H1 (cell line): Measurements from ENCODE around the gene PSKH1. TPM values are rescaled to one million over a fixed set of nuclear protein-coding genes. Genes with fewer than 3 reads are reported as not detected.

Experiments used
- CTCF ChIA-PET: fragments of 300-600 bp; sonication (Branson Sonifier 250); formaldehyde crosslinking; loops from one replicate; lab custom pipeline; 2021; ENCODE audit not compliant: partially characterized antibody; lab: Charles Lee
- POLR2A ChIA-PET: fragments of 300-600 bp; sonication (Branson Sonifier 250); formaldehyde crosslinking; loops from one replicate; lab custom pipeline; 2021; ENCODE audit warnings: inconsistent platforms; ENCODE audit not compliant: partially characterized antibody; lab: Charles Lee
- DNase-seq, 2 experiments: peaks; one replicate each; pipeline versions ENCODE4 v3.0.0 to v3.0.0-alpha.2; 2010 to 2022; ENCODE audit warnings: low spot score in 2 of 2, low read depth in 1 of 2, mixed read lengths in 1 of 2
- FAIRE-seq: peaks from 2 replicates; lab custom pipeline; 2011; peaks lifted over from hg19 to GRCh38; lab: Jason Lieb, UNC
- H2AFZ ChIP-seq: 2 replicates; pipeline ENCODE4 v1.8.1; 2012; ENCODE audit warnings: low read length, inconsistent platforms
- H2AK5ac ChIP-seq: 2 replicates; pipeline ENCODE4 v1.6.1; 2013; ENCODE audit warnings: low read depth, low read length
- H2BK120ac ChIP-seq: replicated peaks from 2 replicates; pipeline ENCODE3; 2013; ENCODE audit warnings: low read depth, low read length, inconsistent platforms
- H2BK12ac ChIP-seq: 2 replicates; pipeline ENCODE4 v1.6.1; 2013; ENCODE audit warnings: low read depth, low read length
- H2BK15ac ChIP-seq: 2 replicates; pipeline ENCODE4 v1.6.1; 2013; ENCODE audit warnings: low read length
- H2BK20ac ChIP-seq: 2 replicates; pipeline ENCODE4 v1.6.1; 2013; ENCODE audit warnings: low read length
- H2BK5ac ChIP-seq: 2 replicates; pipeline ENCODE4 v1.6.1; 2013; ENCODE audit warnings: low read depth, low read length
- H3K14ac ChIP-seq: 2 replicates; pipeline ENCODE4 v1.6.1; 2013; ENCODE audit warnings: inconsistent platforms; ENCODE audit not compliant: insufficient read length
- H3K18ac ChIP-seq: 2 replicates; pipeline ENCODE4 v1.6.1; 2013; ENCODE audit warnings: low read length; ENCODE audit errors: extremely low read depth
- H3K23ac ChIP-seq: 2 replicates; pipeline ENCODE4 v1.6.1; 2013; ENCODE audit warnings: inconsistent platforms; ENCODE audit not compliant: insufficient read length
- H3K23me2 ChIP-seq: 2 replicates; pipeline ENCODE4 v1.6.1; 2013; ENCODE audit warnings: low read depth, low read length
- H3K27ac ChIP-seq: 2 replicates; pipeline ENCODE4 v1.6.1; 2011; ENCODE audit warnings: low read depth, low read length, inconsistent platforms
- H3K27me3 ChIP-seq, 4 experiments: replicated peaks in 1 of 4; 1 replicate in 1 of 4; 2 replicates in 3 of 4; pipeline versions ENCODE4 v1.6.1 to v1.8.1; 2011 to 2013; ENCODE audit warnings: low read length in 3 of 4, mild to moderate bottlenecking in 3 of 4, inconsistent platforms in 2 of 4, mixed read lengths in 2 of 4, moderate library complexity in 1 of 4; ENCODE audit not compliant: control insufficient read depth in 3 of 4, insufficient read depth in 3 of 4; ENCODE audit errors: extremely low read depth in 1 of 4
- H3K36me3 ChIP-seq, 4 experiments: 2 replicates each; pipeline versions ENCODE4 v1.6.1 to v1.8.1; 2011 to 2013; ENCODE audit warnings: mild to moderate bottlenecking in 4 of 4, low read length in 3 of 4, moderate library complexity in 2 of 4, control low read depth in 1 of 4, inconsistent platforms in 1 of 4; ENCODE audit not compliant: insufficient read depth in 4 of 4, control insufficient read depth in 2 of 4
- H3K4ac ChIP-seq: replicated peaks from 2 replicates; pipeline ENCODE3; 2013; ENCODE audit warnings: low read length, low read depth, mixed read lengths, inconsistent platforms; ENCODE audit not compliant: insufficient read length
- H3K4me1 ChIP-seq, 4 experiments: replicated peaks in 1 of 4; 1 replicate in 1 of 4; 2 replicates in 3 of 4; pipeline versions ENCODE4 v1.6.1 to v1.8.1; 2011 to 2013; ENCODE audit warnings: low read length in 3 of 4, inconsistent platforms in 2 of 4, mixed read lengths in 1 of 4; ENCODE audit not compliant: insufficient read depth in 4 of 4, control insufficient read depth in 3 of 4
- H3K4me2 ChIP-seq, 2 experiments: 2 replicates each; pipeline versions ENCODE4 v1.6.1 to v1.8.1; 2011 to 2013; ENCODE audit warnings: low read depth in 2 of 2, low read length in 2 of 2, control low read depth in 1 of 2, inconsistent platforms in 1 of 2, mild to moderate bottlenecking in 1 of 2; ENCODE audit not compliant: insufficient read depth in 1 of 2
- H3K4me3 ChIP-seq, 4 experiments: fragments of 200-600, 300-600 bp in 1 of 4; sonication (generic), shearing (Covaris generic), sonication (Bioruptor Twin) in 1 of 4; 2 replicates each; pipeline versions ENCODE4 v1.5.1 to v1.8.1; 2011 to 2016; ENCODE audit warnings: low read length in 4 of 4, low read depth in 3 of 4, control low read depth in 2 of 4, inconsistent platforms in 2 of 4, mild to moderate bottlenecking in 2 of 4, mixed read lengths in 1 of 4, moderate library complexity in 1 of 4; ENCODE audit not compliant: insufficient read depth in 2 of 4; ENCODE audit errors: extremely low read depth in 1 of 4
- H3K56ac ChIP-seq: replicated peaks from 2 replicates; pipeline ENCODE3; 2013; ENCODE audit warnings: low read depth, mild to moderate bottlenecking, mixed read lengths, low read length, inconsistent platforms; ENCODE audit not compliant: insufficient read length
- H3K79me1 ChIP-seq: 2 replicates; pipeline ENCODE4 v1.6.1; 2013; ENCODE audit warnings: low read depth, low read length, control low read depth
- H3K79me2 ChIP-seq, 2 experiments: 2 replicates each; pipeline versions ENCODE4 v1.6.1 to v1.8.1; 2012 to 2013; ENCODE audit warnings: low read length in 2 of 2, mild to moderate bottlenecking in 2 of 2, inconsistent platforms in 1 of 2; ENCODE audit not compliant: insufficient read depth in 2 of 2, control insufficient read depth in 1 of 2
- H3K9ac ChIP-seq, 4 experiments: replicated peaks in 1 of 4; 1 replicate in 1 of 4; 2 replicates in 3 of 4; pipeline versions ENCODE4 v1.6.1 to v1.8.1; 2011 to 2013; ENCODE audit warnings: low read depth in 3 of 4, low read length in 3 of 4, control low read depth in 2 of 4, mild to moderate bottlenecking in 2 of 4, moderate library complexity in 2 of 4, inconsistent platforms in 1 of 4; ENCODE audit errors: extremely low read depth in 1 of 4
- H3K9me3 ChIP-seq, 2 experiments: 2 replicates each; pipeline versions ENCODE4 v1.6.1 to v1.8.1; 2012 to 2013; ENCODE audit warnings: mild to moderate bottlenecking in 2 of 2, moderate library complexity in 2 of 2, control low read depth in 1 of 2, inconsistent platforms in 1 of 2, low read depth in 1 of 2, low read length in 1 of 2, mixed read lengths in 1 of 2; ENCODE audit not compliant: insufficient read depth in 2 of 2
- H4K20me1 ChIP-seq, 2 experiments: replicated peaks in 1 of 2; 2 replicates each; pipeline versions ENCODE3 to v1.8.1; 2011 to 2013; ENCODE audit warnings: inconsistent platforms in 2 of 2, low read length in 2 of 2, mild to moderate bottlenecking in 1 of 2; ENCODE audit not compliant: insufficient read depth in 2 of 2, control insufficient read depth in 1 of 2
- H4K5ac ChIP-seq: 2 replicates; pipeline ENCODE4 v1.6.1; 2013; ENCODE audit warnings: low read length, low read depth, mixed read lengths, inconsistent platforms; ENCODE audit not compliant: insufficient read length
- H4K8ac ChIP-seq: 2 replicates; pipeline ENCODE4 v1.8.0; 2013; ENCODE audit warnings: mild to moderate bottlenecking, moderate library complexity, low read length, inconsistent platforms; ENCODE audit not compliant: insufficient read depth; ENCODE audit errors: extremely low read depth
- H4K91ac ChIP-seq: replicated peaks from 2 replicates; pipeline ENCODE3; 2013; ENCODE audit warnings: low read length, mixed read lengths, inconsistent platforms; ENCODE audit not compliant: insufficient read length
- CBX8 ChIP-seq: fragments of 300-800, 300-1000 bp; sonication (generic); IDR thresholded peaks from 2 replicates; pipeline ENCODE4 v1.7.1; 2016; ENCODE audit warnings: low read depth, low read length, borderline replicate concordance
- JUN ChIP-seq: IDR thresholded peaks from 2 replicates; pipeline ENCODE4 v1.6.1; 2011; ENCODE audit warnings: low read depth, mild to moderate bottlenecking, improper control_type of control experiment, low read length
- JUND ChIP-seq: IDR thresholded peaks from 2 replicates; pipeline ENCODE4 v1.6.1; 2011; ENCODE audit warnings: mild to moderate bottlenecking, improper control_type of control experiment, low read length
- POLR2AphosphoS5 ChIP-seq: IDR thresholded peaks from 2 replicates; pipeline ENCODE4 v1.6.1; 2011; ENCODE audit warnings: low read depth, low read length
- RAD21 ChIP-seq, 2 experiments: IDR thresholded peaks in 1 of 2; conservative IDR thresholded peaks in 1 of 2; 2 replicates each; pipeline ENCODE4 v1.6.1; 2011; ENCODE audit warnings: low read depth in 2 of 2, low read length in 2 of 2, improper control_type of control experiment in 1 of 2, inconsistent platforms in 1 of 2, mild to moderate bottlenecking in 1 of 2, moderate library complexity in 1 of 2
- WGBS, 2 experiments: shearing (Covaris generic) in 1 of 2; methylation state at CpG; one replicate each; pipeline versions ENCODE4 v1.1.6 to v1.1.7; 2013 to 2015; ENCODE audit warnings: low lambda C conversion rate in 2 of 2, mixed read lengths in 2 of 2, inconsistent platforms in 1 of 2, low coverage in 1 of 2, missing lambda C conversion rate in 1 of 2; ENCODE audit not compliant: insufficient replicate concordance in 2 of 2, insufficient coverage in 1 of 2, insufficient read length in 1 of 2; ENCODE audit errors: extremely low coverage in 1 of 2, missing lambda C conversion rate in 1 of 2; 5-methylcytosine and 5-hydroxymethylcytosine counted together
- long read RNA-seq, 2 experiments: library from RNA in 1 of 2; library from capped mRNA in 1 of 2; stranded (forward); transcript quantifications; one replicate each; pipeline ENCODE4 v2.0.0, GENCODE V29; 2021; ENCODE audit warnings: inconsistent platforms in 1 of 2
- polyA minus RNA-seq, 3 experiments: library from RNA; depleted of rRNA, polyadenylated mRNA; stranded (reverse); fragments of >200 nt; gene quantifications; 1 replicate in 2 of 3; 2 replicates in 1 of 3; pipeline ENCODE4 v1.2.3, GENCODE V29; 2011
- polyA plus RNA-seq, 7 experiments: library from polyadenylated mRNA; depleted of rRNA in 3 of 7; stranded (reverse) in 5 of 7; unstranded in 2 of 7; fragments of >200 nt in 5 of 7; fragments of 200-250 nt in 2 of 7; gene quantifications; 1 replicate in 5 of 7; 2 replicates in 1 of 7; 4 replicates in 1 of 7; pipeline versions ENCODE4 v1.2.1 to v1.2.3, GENCODE V29; 2011 to 2013; ENCODE audit warnings: missing spikeins in 2 of 7, mixed read lengths in 2 of 7
- total RNA-seq: library from RNA; stranded (reverse); fragmentation: NEBNext Ultra II Directional; extraction: Animal tissue kit (Norgen Biotek cat#: 25700); gene quantifications from 2 replicates; pipeline ENCODE4 v1.2.1, GENCODE V29; 2021
- TF ChIP-seq, protein P1 (sequence below): IDR thresholded peaks from 2 replicates; pipeline ENCODE4 v1.6.1; 2011; ENCODE audit warnings: low read length, improper control_type of control experiment

PSKH1 gene
- total RNA-seq (24.8 and 25.4 TPM in 2 replicates), polyA plus RNA-seq (2011; rRNA removed) (51.0 and 55.8 TPM in 2 replicates), polyA minus RNA-seq (2011; rRNA and poly(A)+ RNA removed) (57.8 and 66.9 TPM in 2 replicates)
- 34.2 TPM for polyA plus RNA-seq (2011; cell fraction: cytosol; rRNA removed)
- 45.7 TPM for polyA plus RNA-seq (2011; cell fraction: nucleus; rRNA removed)
- polyA plus RNA-seq (2012, experiment 1 of 2): 21.9 to 30.0 TPM (median 27.0 TPM) in 4 replicates
- polyA plus RNA-seq (2012, experiment 2 of 2): 29.5 TPM
- polyA plus RNA-seq (2013, experiment 1 of 2): 23.3 TPM
- polyA plus RNA-seq (2013, experiment 2 of 2): 23.3 TPM
- polyA minus RNA-seq (2011; cell fraction: cytosol; rRNA and poly(A)+ RNA removed): 27.6 TPM
- 35.7 TPM for polyA minus RNA-seq (2011; cell fraction: nucleus; rRNA and poly(A)+ RNA removed)
- long read RNA-seq, experiment 1, partial matches to known transcripts: 1 of 20 reads
- long read RNA-seq, experiment 1, other reads (novel, unspliced or antisense): 14 of 20 reads
- long read RNA-seq, experiment 2, partial matches to known transcripts: 0 of 3 reads
- long read RNA-seq, experiment 2, other reads (novel, unspliced or antisense): 3 of 3 reads

DNA sequence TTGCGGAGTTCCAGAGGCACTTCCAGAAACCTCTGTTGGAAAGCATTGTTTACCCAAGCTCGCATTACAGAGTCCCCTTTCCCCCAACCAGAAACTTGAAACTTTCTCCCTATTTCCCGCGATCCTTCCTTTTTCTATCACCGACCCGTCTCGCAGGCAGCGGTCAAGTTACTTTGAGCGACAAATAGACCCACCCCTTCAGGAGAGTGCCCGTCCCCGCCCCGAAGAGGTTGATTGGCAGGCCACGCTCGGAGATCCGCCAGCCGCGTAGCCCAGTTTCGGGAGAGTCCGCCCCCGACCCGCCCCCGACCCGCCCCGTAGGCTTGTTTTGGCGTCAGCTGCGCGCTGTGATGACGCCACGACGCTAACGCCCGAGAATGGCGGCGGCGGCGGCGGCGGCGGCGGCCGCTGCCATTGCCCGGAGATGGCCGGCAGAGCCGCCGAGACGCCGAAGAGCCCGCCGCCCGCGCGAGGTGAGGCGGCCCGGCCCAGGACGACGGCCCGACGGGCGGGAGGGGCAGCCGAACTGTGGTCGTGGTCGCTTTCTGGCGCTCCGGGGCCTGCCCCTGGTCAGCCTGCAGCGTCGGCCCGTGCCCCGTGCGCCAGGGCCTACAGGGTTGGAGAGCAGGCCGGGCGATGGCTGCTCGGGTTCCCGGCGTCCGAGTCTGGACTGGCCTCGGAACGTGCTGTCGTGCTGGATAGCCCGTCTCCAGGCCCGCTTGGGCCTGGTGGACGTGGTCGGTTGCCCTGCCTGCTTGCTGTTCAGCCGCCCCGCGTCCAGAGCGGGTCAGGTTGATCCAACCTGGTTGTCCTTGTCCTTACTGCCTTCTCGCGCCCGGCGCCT lies at the start of gene PSKH1:
Gene PSKH1, plus strand, starts transcription at position 356 of the 844 bp plus-strand sequence. CDS start 15,496 bp downstream, outside the sequence.
- Histone ChIP-seq H4K91ac (peak within 1 kb of the TSS; percentile 27), H2BK12ac (0 out of 2 replicates have a peak within 1 kb of the TSS, but pooled peaks have one; percentile 50), H3K4me3 (peak within 1 kb of the TSS; percentile 88 to 94 (median 94)), H2BK5ac (peak within 1 kb of the TSS; percentile 96), H2AK5ac (no peak within 1 kb of the TSS), H2BK15ac (no peak within 1 kb of the TSS), H3K79me1 (peaks cover 13% of the 10 kb centered on the region; the same call in 1 of the 2 replicates), H2BK20ac (no peak within 1 kb of the TSS), H3K14ac (peak within 1 kb of the TSS; percentile 53), H3K9me3 (no peaks in the 10 kb centered on the region), H3K23ac (no peak within 1 kb of the TSS), H4K20me1 (peaks cover 0 to 1% of the 10 kb centered on the region in 2 experiments), H2BK120ac (peak within 1 kb of the TSS; percentile 83), H3K4me1 (peaks cover 0 to 10% (median 7%) of the 10 kb centered on the region in 4 experiments; a peak in 4 of 7 replicates), H3K56ac (peak within 1 kb of the TSS; percentile 52), H3K18ac (no peak within 1 kb of the TSS; the same call in 1 of the 2 replicates), H4K8ac (peak within 1 kb of the TSS; percentile 100), H3K4ac (peak within 1 kb of the TSS; percentile 78), H3K4me2 (peak within 1 kb of the TSS; percentile 83 to 95), H3K9ac (peak within 1 kb of the TSS; percentile 95 to 100 (median 98)), H3K36me3 (no peaks in the 10 kb centered on the region), H2AFZ (no peak within 1 kb of the TSS), H3K27me3 (no peaks in the 10 kb centered on the region), H3K79me2 (peaks cover 11 to 37% of the 10 kb centered on the region in 2 experiments), H4K5ac (peak within 1 kb of the TSS; percentile 94), H3K23me2 (peaks cover 4% of the 10 kb centered on the region), H3K27ac (peak within 1 kb of the TSS; percentile 87)
- FAIRE-seq: no peak
- peak; percentile 90 to 93 for DNase-seq
- ChIA-PET CTCF (interaction anchor here (1.3 to 21.8 kb wide), 5 partner anchors 9 to 148 kb away, joined by 3 to 623 read pairs (median 9); partner anchors contain the start of genes CTRL, LCAT, NRN1L and PSMB10), POLR2A (interaction anchor here (0.6 to 2.6 kb wide), 14 partner anchors 8 to 226 kb away, joined by 3 to 25 read pairs (median 4); partner anchors contain the start of genes CTRL, EDC4, NRN1L and NUTF2)
- 3% methylated on average over 52 of the region's 90 CpGs; no CpG with 5 or more reads in 1 of the 2 experiments for WGBS, 2 experiments
- TF ChIP-seq JUN: no peak
- TF ChIP-seq POLR2AphosphoS5: peak; percentile 81
- TF ChIP-seq CBX8: no peak
- TF ChIP-seq JUND: no peak
- TF ChIP-seq, protein P1, sequence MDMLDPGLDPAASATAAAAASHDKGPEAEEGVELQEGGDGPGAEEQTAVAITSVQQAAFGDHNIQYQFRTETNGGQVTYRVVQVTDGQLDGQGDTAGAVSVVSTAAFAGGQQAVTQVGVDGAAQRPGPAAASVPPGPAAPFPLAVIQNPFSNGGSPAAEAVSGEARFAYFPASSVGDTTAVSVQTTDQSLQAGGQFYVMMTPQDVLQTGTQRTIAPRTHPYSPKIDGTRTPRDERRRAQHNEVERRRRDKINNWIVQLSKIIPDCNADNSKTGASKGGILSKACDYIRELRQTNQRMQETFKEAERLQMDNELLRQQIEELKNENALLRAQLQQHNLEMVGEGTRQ: no peak
- no peak for TF ChIP-seq RAD21 (IDR thresholded peaks at IDR 0.05 in 1 of 2, conservative IDR thresholded peaks at IDR 0.05 in 1 of 2; ENCODE audit: low read depth in 2 of 2, low read length in 2 of 2)
